AG04449 (cell line): ENCODE results near the gene ZDHHC12.

Experiments used
- CTCF ChIA-PET: fragments of 350-600 bp; formaldehyde crosslinking; extraction: SDS; loops from one replicate; lab custom pipeline; 2021; ENCODE audit warnings: antibody characterized with exemption; lab: Yijun Ruan, JAX
- POLR2A ChIA-PET: fragments of 400-600, 350-600 bp; formaldehyde crosslinking; extraction: SDS; loops from one replicate; lab custom pipeline; 2020; ENCODE audit warnings: antibody characterized with exemption, inconsistent platforms; lab: Yijun Ruan, JAX
- DNase-seq: peaks from one replicate; pipeline ENCODE4 v3.0.0-alpha.2; 2010; ENCODE audit warnings: low read depth, low spot score
- H3K4me3 ChIP-seq: 2 replicates; pipeline ENCODE4 v1.5.1; 2011; ENCODE audit warnings: low read depth, mild to moderate bottlenecking, control low read depth, low read length
- CTCF ChIP-seq: IDR thresholded peaks from one replicate; pipeline ENCODE4 v1.5.1; 2011; ENCODE audit warnings: mild to moderate bottlenecking, moderate library complexity, low read length, control low read depth, inconsistent platforms; ENCODE audit not compliant: insufficient read depth; ENCODE audit errors: missing control alignments

The ZDHHC12 gene

GRCh38 chr9:128723866-128724743, at the start of gene ZDHHC12:
ZDHHC12 (minus strand) TSS chr9:128724127; CDS start chr9:128724093, 34 bp downstream.
- POLR2A ChIA-PET, result no interaction called here
- peak; percentile 37 for DNase-seq
- CTCF ChIA-PET, result interaction anchor here (0.7 to 3.2 kb wide), 7 partner anchors 9 to 94 kb away, joined by 3 to 46 read pairs (median 8); partner anchors contain the start of genes ENDOG and PKN3
- TF ChIP-seq CTCF, result no peak
- peak within 1 kb of the TSS; percentile 74 for H3K4me3 ChIP-seq

GRCh38 chr9:128773049-128773448, 49.1 kb upstream of the ZDHHC12 start:
- CTCF ChIA-PET, result interaction anchor here (2.4 kb wide), 1 partner anchor 139 kb away, joined by 8 read pairs; no protein-coding TSS in a partner anchor

GRCh38 chr9:128771745-128772519, 48.0 kb upstream of the ZDHHC12 start, which contains the start of gene ZER1:
ZER1 (minus strand) TSS chr9:128771927; CDS start chr9:128755565, 16,362 bp downstream.
- no peak for TF ChIP-seq CTCF
- H3K4me3 ChIP-seq, result peak within 1 kb of the TSS; percentile 97
- POLR2A ChIA-PET, result interaction anchor here (1.0 kb wide), 1 partner anchor 17 kb away, joined by 3 read pairs; no protein-coding TSS in a partner anchor
- CTCF ChIA-PET, result interaction anchor here (0.8 to 2.4 kb wide), 5 partner anchors 10 to 654 kb away, joined by 3 to 8 read pairs (median 4); no protein-coding TSS in a partner anchor
- no peak for DNase-seq

More at GRCh38 chr9:128773049-128773448, 49.1 kb upstream of the ZDHHC12 start:
- H3K4me3 ChIP-seq, result no peak overlapping the region
- POLR2A ChIA-PET, result no interaction called here
- no peak for DNase-seq
- TF ChIP-seq CTCF, result no peak

- POLR2A ChIA-PET, result interaction anchor here (1.0 kb wide), 1 partner anchor 17 kb away, joined by 3 read pairs; no protein-coding TSS in a partner anchor
- CTCF ChIA-PET, result interaction anchor here (0.7 to 2.4 kb wide), 8 partner anchors 17 to 654 kb away, joined by 3 to 8 read pairs (median 4); no protein-coding TSS in a partner anchor
- TF ChIP-seq CTCF, result no peak
- no peak for DNase-seq
- peak overlapping the region; percentile 97 for H3K4me3 ChIP-seq
These were observed 47.3 kb upstream of the ZDHHC12 start for GRCh38 chr9:128771094-128771721.

GRCh38 chr9:128770286-128771030, 46.5 kb upstream of the ZDHHC12 start:
- no peak for DNase-seq
- ChIA-PET POLR2A (interaction anchor here (1.0 kb wide), 1 partner anchor 18 kb away, joined by 3 read pairs; no protein-coding TSS in a partner anchor), CTCF (interaction anchor here (0.7 to 2.4 kb wide), 7 partner anchors 18 to 158 kb away, joined by 3 to 8 read pairs (median 4); no protein-coding TSS in a partner anchor)
- H3K4me3 ChIP-seq, result peak overlapping the region; percentile 97
- no peak for TF ChIP-seq CTCF
